ENCODE results near the gene HTR1B. TPM values are rescaled to one million over a fixed set of nuclear protein-coding genes. Genes with fewer than 3 reads are reported as not detected.

The HTR1B gene
- total RNA-seq, 1 donor from 2014 or later = 1.2 TPM

- Histone ChIP-seq H3K4me2 (ENCODE audit: low read length) (no peak overlapping the region), H3K27ac (ENCODE audit: low read depth, low read length) (peak overlapping the region; percentile 19), H3K4me3 (ENCODE audit: insufficient read depth, low read depth, low read length) (no peak overlapping the region), H2AFZ (ENCODE audit: low read depth, low read length) (no peak overlapping the region), H3K79me2 (ENCODE audit: insufficient read depth, low read length) (no peaks in the 10 kb centered on the region), H3K4me1 (ENCODE audit: insufficient read depth, low read length) (peaks cover 19% of the 10 kb centered on the region), H4K20me1 (ENCODE audit: insufficient read depth, low read length) (no peaks in the 10 kb centered on the region), H3K9ac (ENCODE audit: low read length) (no peak overlapping the region), H3K27me3 (ENCODE audit: insufficient read depth, low read length) (no peaks in the 10 kb centered on the region), H3K9me3 (ENCODE audit: insufficient read depth, low read depth, low read length) (no peaks in the 10 kb centered on the region), H3K36me3 (ENCODE audit: insufficient read depth, low read length) (no peaks in the 10 kb centered on the region)
- peaks cover 32% of the 10 kb centered on the region for H3K4me1 Mint-ChIP-seq (ENCODE audit: low read depth, unreplicated experiment)
- H3K27ac Mint-ChIP-seq (ENCODE audit: unreplicated experiment) = no peak overlapping the region
- no peak overlapping the region for H3K4me3 Mint-ChIP-seq (ENCODE audit: unreplicated experiment)
- FAIRE-seq = no peak
- no peak for DNase-seq (ENCODE audit: low read depth)
- TF ChIP-seq EZH2 (IDR thresholded peaks at IDR 0.05; ENCODE audit: insufficient read depth, low read length) (no peak), CTCF (IDR thresholded peaks at IDR 0.05; ENCODE audit: insufficient read depth, low read depth, low read length) (no peak)
- H3K9me3 Mint-ChIP-seq (ENCODE audit: unreplicated experiment) = no peaks in the 10 kb centered on the region
- H3K27me3 Mint-ChIP-seq (ENCODE audit: low read depth, unreplicated experiment) = no peaks in the 10 kb centered on the region
- H3K36me3 Mint-ChIP-seq (ENCODE audit: low read depth, unreplicated experiment) = no peaks in the 10 kb centered on the region
Observed at GRCh38 chr6:77454386-77454785, 8.9 kb downstream of the HTR1B start.

GRCh38 chr6:77451466-77451865 is 11.8 kb downstream of the HTR1B start:
- Mint-ChIP-seq H3K27ac (ENCODE audit: unreplicated experiment) (no peak overlapping the region), H3K27me3 (ENCODE audit: low read depth, unreplicated experiment) (no peaks in the 10 kb centered on the region), H3K4me1 (ENCODE audit: low read depth, unreplicated experiment) (peaks cover 28% of the 10 kb centered on the region), H3K9me3 (ENCODE audit: unreplicated experiment) (no peaks in the 10 kb centered on the region), H3K4me3 (ENCODE audit: unreplicated experiment) (no peak overlapping the region), H3K36me3 (ENCODE audit: low read depth, unreplicated experiment) (no peaks in the 10 kb centered on the region)
- DNase-seq (ENCODE audit: low read depth) = peak; percentile 20
- Histone ChIP-seq H3K9ac (ENCODE audit: low read length) (no peak overlapping the region), H3K27me3 (ENCODE audit: insufficient read depth, low read length) (no peaks in the 10 kb centered on the region), H3K79me2 (ENCODE audit: insufficient read depth, low read length) (no peaks in the 10 kb centered on the region), H3K4me3 (ENCODE audit: insufficient read depth, low read depth, low read length) (no peak overlapping the region), H3K36me3 (ENCODE audit: insufficient read depth, low read length) (no peaks in the 10 kb centered on the region), H2AFZ (ENCODE audit: low read depth, low read length) (no peak overlapping the region), H3K4me2 (ENCODE audit: low read length) (no peak overlapping the region), H3K27ac (ENCODE audit: low read depth, low read length) (no peak overlapping the region), H4K20me1 (ENCODE audit: insufficient read depth, low read length) (no peaks in the 10 kb centered on the region), H3K9me3 (ENCODE audit: insufficient read depth, low read depth, low read length) (no peaks in the 10 kb centered on the region), H3K4me1 (ENCODE audit: insufficient read depth, low read length) (peaks cover 9% of the 10 kb centered on the region)
- FAIRE-seq = no peak
- TF ChIP-seq CTCF (IDR thresholded peaks at IDR 0.05; ENCODE audit: insufficient read depth, low read depth, low read length) (no peak), EZH2 (IDR thresholded peaks at IDR 0.05; ENCODE audit: insufficient read depth, low read length) (no peak)

GRCh38 chr6:77450924-77451323 is 12.4 kb downstream of the HTR1B start:
- Histone ChIP-seq H3K4me3 (ENCODE audit: insufficient read depth, low read depth, low read length) (no peak overlapping the region), H3K4me1 (ENCODE audit: insufficient read depth, low read length) (peaks cover 4% of the 10 kb centered on the region), H3K36me3 (ENCODE audit: insufficient read depth, low read length) (no peaks in the 10 kb centered on the region), H3K27me3 (ENCODE audit: insufficient read depth, low read length) (no peaks in the 10 kb centered on the region), H4K20me1 (ENCODE audit: insufficient read depth, low read length) (no peaks in the 10 kb centered on the region), H3K4me2 (ENCODE audit: low read length) (no peak overlapping the region), H3K27ac (ENCODE audit: low read depth, low read length) (no peak overlapping the region), H3K9ac (ENCODE audit: low read length) (no peak overlapping the region), H3K79me2 (ENCODE audit: insufficient read depth, low read length) (no peaks in the 10 kb centered on the region), H2AFZ (ENCODE audit: low read depth, low read length) (no peak overlapping the region), H3K9me3 (ENCODE audit: insufficient read depth, low read depth, low read length) (no peaks in the 10 kb centered on the region)
- FAIRE-seq (no peak), DNase-seq (ENCODE audit: low read depth) (no peak)
- no peaks in the 10 kb centered on the region for H3K9me3 Mint-ChIP-seq (ENCODE audit: unreplicated experiment)
- H3K36me3 Mint-ChIP-seq (ENCODE audit: low read depth, unreplicated experiment) = no peaks in the 10 kb centered on the region
- H3K4me1 Mint-ChIP-seq (ENCODE audit: low read depth, unreplicated experiment) = peaks cover 22% of the 10 kb centered on the region
- H3K27me3 Mint-ChIP-seq (ENCODE audit: low read depth, unreplicated experiment) = no peaks in the 10 kb centered on the region
- no peak for TF ChIP-seq EZH2 (IDR thresholded peaks at IDR 0.05; ENCODE audit: insufficient read depth, low read length)
- peak; percentile 12 for TF ChIP-seq CTCF (IDR thresholded peaks at IDR 0.05; ENCODE audit: insufficient read depth, low read depth, low read length)
- H3K27ac Mint-ChIP-seq (ENCODE audit: unreplicated experiment) = no peak overlapping the region
- H3K4me3 Mint-ChIP-seq (ENCODE audit: unreplicated experiment) = no peak overlapping the region
